ENCODE data around the gene TTC28. TPM values are rescaled to one million over a fixed set of nuclear protein-coding genes. Genes with fewer than 3 reads are reported as not detected.
A peak's percentile ranks its signal among the peaks of the same experiment; 100 is the strongest.

Gene TTC28
- total and polyA plus RNA-seq, 2 donors (not counting 1 experiment from before 2014, with no cell fraction given): 8.2 to 31.4 TPM

- H3K27me3 ChIP-seq (ENCODE audit: control insufficient read depth, insufficient read depth, low read length): no peaks in the 10 kb centered on the region
- TF ChIP-seq CTCF (conservative IDR thresholded peaks at IDR 0.05 in 1 of 2, IDR thresholded peaks at IDR 0.05 in 1 of 2; ENCODE audit: low read depth in 1 of 2, low read length in 2 of 2): no peak
- H3K4me1 ChIP-seq (ENCODE audit: control insufficient read depth, extremely low read depth, insufficient read depth, low read length): no peaks in the 10 kb centered on the region
- H3K9ac ChIP-seq (ENCODE audit: insufficient read depth, low read length): no peak overlapping the region
- H3K79me2 ChIP-seq (ENCODE audit: control insufficient read depth, insufficient read depth, low read length): no peaks in the 10 kb centered on the region
- no peak for DNase-seq (ENCODE audit: low read depth in 2 of 2)
- no peaks in the 10 kb centered on the region for H4K20me1 ChIP-seq (ENCODE audit: control insufficient read depth, extremely low read depth, insufficient read depth, low read length)
- H2AFZ ChIP-seq (ENCODE audit: low read length): no peak overlapping the region
- no peak overlapping the region for H3K4me2 ChIP-seq (ENCODE audit: extremely low read depth, insufficient read depth, low read length)
- no peaks in the 10 kb centered on the region for H3K9me3 ChIP-seq (ENCODE audit: control insufficient read depth, insufficient read depth, low read depth, low read length)
- H3K4me3 ChIP-seq (replicated peaks in 1 of 4; ENCODE audit: control extremely low read depth in 1 of 4, insufficient read depth in 1 of 4, low read depth in 3 of 4, low read length in 4 of 4): no peak overlapping the region
- H3K36me3 ChIP-seq (ENCODE audit: control insufficient read depth, insufficient read depth, low read length): no peaks in the 10 kb centered on the region
- H3K27ac ChIP-seq (ENCODE audit: insufficient read depth, low read length): no peak overlapping the region
Measured at GRCh38 chr22:27976586-27976985, 703.1 kb downstream of the TTC28 start.

DNA sequence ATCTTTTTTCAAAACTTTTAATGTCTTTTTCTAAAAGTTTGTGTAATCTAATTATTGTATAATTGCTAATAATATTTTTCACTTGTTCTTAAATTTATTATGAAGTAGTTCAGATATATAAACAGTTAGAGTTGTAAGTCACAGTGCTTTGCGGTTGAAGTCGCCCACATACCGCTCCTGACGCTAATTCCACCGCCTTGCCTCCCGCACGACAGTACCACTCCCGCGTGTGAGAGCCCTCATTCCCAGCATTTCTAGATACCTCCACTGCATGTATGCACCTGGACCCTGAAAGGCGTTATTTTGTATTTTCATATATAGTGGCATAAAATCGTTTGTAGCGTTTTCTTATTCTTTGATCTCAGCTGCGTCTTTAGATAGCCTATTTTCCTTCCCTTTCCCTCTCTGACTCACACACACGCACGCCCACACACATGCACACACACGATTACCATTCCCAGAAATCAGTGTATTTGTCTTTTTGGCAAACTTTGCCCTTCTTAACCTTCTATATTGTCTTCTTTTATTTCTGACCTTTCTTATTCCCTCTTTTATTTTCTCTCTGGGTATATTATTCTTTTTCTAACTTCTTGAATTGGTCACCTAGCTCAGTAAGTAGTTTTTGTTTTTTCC lies 704.1 kb downstream of the TTC28 start:
- Histone ChIP-seq H3K27ac (ENCODE audit: insufficient read depth, low read length) (no peak overlapping the region), H3K36me3 (ENCODE audit: control insufficient read depth, insufficient read depth, low read length) (no peaks in the 10 kb centered on the region), H3K9ac (ENCODE audit: insufficient read depth, low read length) (no peak overlapping the region), H3K9me3 (ENCODE audit: control insufficient read depth, insufficient read depth, low read depth, low read length) (no peaks in the 10 kb centered on the region), H3K4me2 (ENCODE audit: extremely low read depth, insufficient read depth, low read length) (no peak overlapping the region), H3K27me3 (ENCODE audit: control insufficient read depth, insufficient read depth, low read length) (no peaks in the 10 kb centered on the region), H4K20me1 (ENCODE audit: control insufficient read depth, extremely low read depth, insufficient read depth, low read length) (no peaks in the 10 kb centered on the region), H3K4me3 (replicated peaks in 1 of 4; ENCODE audit: control extremely low read depth in 1 of 4, insufficient read depth in 1 of 4, low read depth in 3 of 4, low read length in 4 of 4) (no peak overlapping the region), H3K79me2 (ENCODE audit: control insufficient read depth, insufficient read depth, low read length) (no peaks in the 10 kb centered on the region), H3K4me1 (ENCODE audit: control insufficient read depth, extremely low read depth, insufficient read depth, low read length) (no peaks in the 10 kb centered on the region), H2AFZ (ENCODE audit: low read length) (no peak overlapping the region)
- peak in 1 of 2 donors; percentile 65 for DNase-seq (ENCODE audit: low read depth in 2 of 2)
- TF ChIP-seq EZH2 (IDR thresholded peaks at IDR 0.05; ENCODE audit: low read length, missing control alignments) (no peak), CTCF (conservative IDR thresholded peaks at IDR 0.05 in 1 of 2, IDR thresholded peaks at IDR 0.05 in 1 of 2; ENCODE audit: low read depth in 1 of 2, low read length in 2 of 2) (no peak)

GRCh38 chr22:27973846-27974245 lies 705.8 kb downstream of the TTC28 start:
- H3K4me1 ChIP-seq (ENCODE audit: control insufficient read depth, extremely low read depth, insufficient read depth, low read length): no peaks in the 10 kb centered on the region
- H3K4me3 ChIP-seq (replicated peaks in 1 of 4; ENCODE audit: control extremely low read depth in 1 of 4, insufficient read depth in 1 of 4, low read depth in 3 of 4, low read length in 4 of 4): no peak overlapping the region
- H4K20me1 ChIP-seq (ENCODE audit: control insufficient read depth, extremely low read depth, insufficient read depth, low read length): no peaks in the 10 kb centered on the region
- no peaks in the 10 kb centered on the region for H3K79me2 ChIP-seq (ENCODE audit: control insufficient read depth, insufficient read depth, low read length)
- no peak overlapping the region for H3K9ac ChIP-seq (ENCODE audit: insufficient read depth, low read length)
- H3K36me3 ChIP-seq (ENCODE audit: control insufficient read depth, insufficient read depth, low read length): no peaks in the 10 kb centered on the region
- H3K27me3 ChIP-seq (ENCODE audit: control insufficient read depth, insufficient read depth, low read length): no peaks in the 10 kb centered on the region
- no peak overlapping the region for H3K27ac ChIP-seq (ENCODE audit: insufficient read depth, low read length)
- no peak for TF ChIP-seq EZH2 (IDR thresholded peaks at IDR 0.05; ENCODE audit: low read length, missing control alignments)
- TF ChIP-seq CTCF (conservative IDR thresholded peaks at IDR 0.05 in 1 of 2, IDR thresholded peaks at IDR 0.05 in 1 of 2; ENCODE audit: low read depth in 1 of 2, low read length in 2 of 2): no peak
- H2AFZ ChIP-seq (ENCODE audit: low read length): no peak overlapping the region
- peak in 1 of 2 donors; percentile 22 for DNase-seq (ENCODE audit: low read depth in 2 of 2)
- H3K9me3 ChIP-seq (ENCODE audit: control insufficient read depth, insufficient read depth, low read depth, low read length): no peaks in the 10 kb centered on the region
- H3K4me2 ChIP-seq (ENCODE audit: extremely low read depth, insufficient read depth, low read length): no peak overlapping the region
